Renal cortical epithelial cell (primary cell): ENCODE measurements around the gene GALNT7. TPM values are rescaled to one million over a fixed set of nuclear protein-coding genes. Genes with fewer than 3 reads are reported as not detected.

Experiments used
- DNase-seq: peaks from one replicate; pipeline ENCODE4 v3.0.0-alpha.2; 2011; ENCODE audit warnings: low read depth
- total RNA-seq: library from RNA; depleted of rRNA; stranded (reverse); fragments of >200 nt; gene quantifications from 2 replicates; pipeline ENCODE4 v1.2.3, GENCODE V29; 2014

Gene GALNT7
- total RNA-seq, 1 donor from 2014 or later: 86.4 TPM

GRCh38 chr4:173265751-173266150, 97.1 kb downstream of the GALNT7 start:
- DNase-seq: no peak

- no peak for DNase-seq
Observed at GRCh38 chr4:173267711-173268110, 99.1 kb downstream of the GALNT7 start.

GRCh38 chr4:173269280-173269679, 100.7 kb downstream of the GALNT7 start:
- no peak for DNase-seq

GRCh38 chr4:173270312-173271027, 101.9 kb downstream of the GALNT7 start:
- DNase-seq: no peak

GRCh38 chr4:173272314-173272713, 103.7 kb downstream of the GALNT7 start:
- no peak for DNase-seq

- no peak for DNase-seq
Observed at GRCh38 chr4:173272996-173273395, 104.4 kb downstream of the GALNT7 start.

- no peak for DNase-seq
Observed at GRCh38 chr4:173273941-173274340, 105.3 kb downstream of the GALNT7 start.

- DNase-seq: no peak
Observed at GRCh38 chr4:173274744-173275143, 106.1 kb downstream of the GALNT7 start.

- DNase-seq: no peak
Observed at GRCh38 chr4:173275150-173275549, 106.5 kb downstream of the GALNT7 start.

- DNase-seq: no peak
Observed at GRCh38 chr4:173277340-173277739, 108.7 kb downstream of the GALNT7 start.

- no peak for DNase-seq
Observed at GRCh38 chr4:173280998-173281397, 112.4 kb downstream of the GALNT7 start.

- no peak for DNase-seq
Observed at GRCh38 chr4:173281406-173282255, 113.0 kb downstream of the GALNT7 start.

- DNase-seq: no peak
Observed at GRCh38 chr4:173282256-173282562, 113.6 kb downstream of the GALNT7 start.

GRCh38 chr4:173282626-173283025, 114.0 kb downstream of the GALNT7 start:
- DNase-seq: no peak

GRCh38 chr4:173284463-173284862, 115.9 kb downstream of the GALNT7 start:
- DNase-seq: no peak

- DNase-seq: no peak
Observed at GRCh38 chr4:173287486-173287885, 118.9 kb downstream of the GALNT7 start.

- DNase-seq: peak; percentile 28
Observed at GRCh38 chr4:173288296-173288695, 119.7 kb downstream of the GALNT7 start.

GRCh38 chr4:173288698-173289352, 120.2 kb downstream of the GALNT7 start:
- DNase-seq: peak; percentile 18

- DNase-seq: no peak
Observed at GRCh38 chr4:173289353-173289727, 120.7 kb downstream of the GALNT7 start.

- DNase-seq: no peak
Observed at GRCh38 chr4:173291899-173292298, 123.3 kb downstream of the GALNT7 start.

- DNase-seq: no peak
Observed at GRCh38 chr4:173293663-173294062, 125.1 kb downstream of the GALNT7 start.

GRCh38 chr4:173294444-173294843, 125.8 kb downstream of the GALNT7 start:
- DNase-seq: no peak
